Measurements from ENCODE around the gene CTNND2.

- TF ChIP-seq, protein P1, sequence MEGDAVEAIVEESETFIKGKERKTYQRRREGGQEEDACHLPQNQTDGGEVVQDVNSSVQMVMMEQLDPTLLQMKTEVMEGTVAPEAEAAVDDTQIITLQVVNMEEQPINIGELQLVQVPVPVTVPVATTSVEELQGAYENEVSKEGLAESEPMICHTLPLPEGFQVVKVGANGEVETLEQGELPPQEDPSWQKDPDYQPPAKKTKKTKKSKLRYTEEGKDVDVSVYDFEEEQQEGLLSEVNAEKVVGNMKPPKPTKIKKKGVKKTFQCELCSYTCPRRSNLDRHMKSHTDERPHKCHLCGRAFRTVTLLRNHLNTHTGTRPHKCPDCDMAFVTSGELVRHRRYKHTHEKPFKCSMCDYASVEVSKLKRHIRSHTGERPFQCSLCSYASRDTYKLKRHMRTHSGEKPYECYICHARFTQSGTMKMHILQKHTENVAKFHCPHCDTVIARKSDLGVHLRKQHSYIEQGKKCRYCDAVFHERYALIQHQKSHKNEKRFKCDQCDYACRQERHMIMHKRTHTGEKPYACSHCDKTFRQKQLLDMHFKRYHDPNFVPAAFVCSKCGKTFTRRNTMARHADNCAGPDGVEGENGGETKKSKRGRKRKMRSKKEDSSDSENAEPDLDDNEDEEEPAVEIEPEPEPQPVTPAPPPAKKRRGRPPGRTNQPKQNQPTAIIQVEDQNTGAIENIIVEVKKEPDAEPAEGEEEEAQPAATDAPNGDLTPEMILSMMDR (IDR thresholded peaks at IDR 0.05) = no peak
- TF ChIP-seq POLR2A (IDR thresholded peaks at IDR 0.05; ENCODE audit: low read depth) (no peak), EP300 (IDR thresholded peaks at IDR 0.05) (no peak)
Measured at GRCh38 chr5:10923310-10923709, 980.9 kb downstream of the CTNND2 start.

Measured in esophagus muscularis mucosa (tissue), 4 donors.